ENCODE measurements around the gene LRRTM2.

- TF ChIP-seq CTCF (IDR thresholded peaks at IDR 0.05) (no peak), POLR2A (IDR thresholded peaks at IDR 0.05) (no peak)
Observed at GRCh38 chr5:138844125-138844461, 31.0 kb downstream of the LRRTM2 start.

Data from uterus (tissue), 2 donors.